Hypothalamus (tissue), 51 donors: ENCODE measurements around the gene AHCTF1.
"Not testable (repeated sequence)": the region's sequence is repeated elsewhere in the genome, so short reads cannot be mapped to it uniquely, and the experiment has no call there.

Experiments
- DNase-seq, 51 donors: peaks; one replicate each; lab custom pipeline; 2025; lab: John Stamatoyannopoulos, UW

Gene AHCTF1

GRCh38 chr1:246843876-246844275, 87.9 kb downstream of the AHCTF1 start:
- no peak for DNase-seq

GRCh38 chr1:246840761-246841160, 91.0 kb downstream of the AHCTF1 start:
- DNase-seq = not testable (repeated sequence)

GRCh38 chr1:246838118-246838456, 93.7 kb downstream of the AHCTF1 start:
- DNase-seq = no peak

- DNase-seq = no peak
Measured at GRCh38 chr1:246837418-246838117, 94.2 kb downstream of the AHCTF1 start.

GRCh38 chr1:246836209-246836966, 95.4 kb downstream of the AHCTF1 start:
- peak in 1 of 51 donors; percentile 5 for DNase-seq

- DNase-seq = no peak
Measured at GRCh38 chr1:246831543-246831942, 100.2 kb downstream of the AHCTF1 start.

GRCh38 chr1:246828818-246829217, 102.9 kb downstream of the AHCTF1 start:
- no peak for DNase-seq

GRCh38 chr1:246827396-246827795, 104.4 kb downstream of the AHCTF1 start:
- DNase-seq = no peak

- no peak for DNase-seq
Measured at GRCh38 chr1:246825557-246826175, 106.1 kb downstream of the AHCTF1 start.

- no peak for DNase-seq
Measured at GRCh38 chr1:246824541-246824940, 107.2 kb downstream of the AHCTF1 start.

GRCh38 chr1:246822154-246822553, 109.6 kb downstream of the AHCTF1 start:
- DNase-seq = not testable (repeated sequence)

- DNase-seq = no peak
Measured at GRCh38 chr1:246820666-246821065, 111.1 kb downstream of the AHCTF1 start.

- peak in 9 of 51 donors; percentile 4 to 76 (median 12) for DNase-seq
Measured at GRCh38 chr1:246817778-246818177, 114.0 kb downstream of the AHCTF1 start.

- DNase-seq = no peak
Measured at GRCh38 chr1:246815693-246816270, 116.0 kb downstream of the AHCTF1 start.

GRCh38 chr1:246814890-246815289, 116.9 kb downstream of the AHCTF1 start:
- DNase-seq = no peak

GRCh38 chr1:246813325-246813724, 118.4 kb downstream of the AHCTF1 start:
- not testable (repeated sequence) for DNase-seq

GRCh38 chr1:246811985-246812384, 119.8 kb downstream of the AHCTF1 start:
- no peak for DNase-seq

GRCh38 chr1:246809473-246809872, 122.3 kb downstream of the AHCTF1 start:
- DNase-seq = no peak

- no peak for DNase-seq
Measured at GRCh38 chr1:246805135-246805716, 126.5 kb downstream of the AHCTF1 start.

- DNase-seq = no peak
Measured at GRCh38 chr1:246803883-246804282, 127.9 kb downstream of the AHCTF1 start.

GRCh38 chr1:246803373-246803772, 128.4 kb downstream of the AHCTF1 start:
- DNase-seq = no peak
